Epithelial cell of proximal tubule (primary cell): ENCODE measurements around the gene FRAS1. TPM values are rescaled to one million over a fixed set of nuclear protein-coding genes. Genes with fewer than 3 reads are reported as not detected.
"Not testable (repeated sequence)": the region's sequence is repeated elsewhere in the genome, so short reads cannot be mapped to it uniquely, and the experiment has no call there.

Experiments
- DNase-seq: peaks from one replicate; pipeline ENCODE4 v3.0.0-alpha.2; 2011; ENCODE audit warnings: low read depth
- H3K4me3 ChIP-seq: 2 replicates; pipeline ENCODE4 v1.5.1; 2011; ENCODE audit warnings: low read depth, mild to moderate bottlenecking, low read length
- CTCF ChIP-seq: conservative IDR thresholded peaks from 2 replicates; pipeline ENCODE4 v1.5.1; 2012; ENCODE audit warnings: low read depth, mild to moderate bottlenecking, low read length
- total RNA-seq: library from RNA; depleted of rRNA; stranded (reverse); fragments of >200 nt; gene quantifications from 2 replicates; pipeline ENCODE4 v1.2.3, GENCODE V29; 2015

Gene FRAS1
- total RNA-seq, 1 donor from 2014 or later, result 9.1 TPM

- no peak overlapping the region for H3K4me3 ChIP-seq
- no peak for DNase-seq
- TF ChIP-seq CTCF, result no peak
These were observed 236.2 kb downstream of the FRAS1 start for GRCh38 chr4:78293348-78293747.

- no peak for TF ChIP-seq CTCF
- no peak overlapping the region for H3K4me3 ChIP-seq
- no peak for DNase-seq
These were observed 236.7 kb downstream of the FRAS1 start for GRCh38 chr4:78293821-78294301.

GRCh38 chr4:78296261-78296660 is 239.1 kb downstream of the FRAS1 start:
- no peak overlapping the region for H3K4me3 ChIP-seq
- no peak for DNase-seq
- TF ChIP-seq CTCF, result peak; percentile 16

GRCh38 chr4:78297116-78297800 is 240.1 kb downstream of the FRAS1 start:
- no peak for DNase-seq
- H3K4me3 ChIP-seq, result no peak overlapping the region
- no peak for TF ChIP-seq CTCF

- no peak for DNase-seq
- no peak overlapping the region for H3K4me3 ChIP-seq
- TF ChIP-seq CTCF, result no peak
These were observed 241.5 kb downstream of the FRAS1 start for GRCh38 chr4:78298618-78299017.

- DNase-seq, result no peak
- no peak overlapping the region for H3K4me3 ChIP-seq
- TF ChIP-seq CTCF, result peak; percentile 8
These were observed 242.4 kb downstream of the FRAS1 start for GRCh38 chr4:78299565-78299972.

- H3K4me3 ChIP-seq, DNase-seq: not testable (repeated sequence)
These were observed 250.1 kb downstream of the FRAS1 start for GRCh38 chr4:78307263-78307662.
